NCI-H446 treated with DMSO at 0.1 percent for 48 hours (cell line): Measurements from ENCODE around the gene GPHN.
"Not testable (repeated sequence)": the region's sequence is repeated elsewhere in the genome, so short reads cannot be mapped to it uniquely, and the experiment has no call there.

ENCODE experiments used
- DNase-seq: peaks from one replicate; lab custom pipeline; 2025; lab: John Stamatoyannopoulos, UW

Gene GPHN

DNA sequence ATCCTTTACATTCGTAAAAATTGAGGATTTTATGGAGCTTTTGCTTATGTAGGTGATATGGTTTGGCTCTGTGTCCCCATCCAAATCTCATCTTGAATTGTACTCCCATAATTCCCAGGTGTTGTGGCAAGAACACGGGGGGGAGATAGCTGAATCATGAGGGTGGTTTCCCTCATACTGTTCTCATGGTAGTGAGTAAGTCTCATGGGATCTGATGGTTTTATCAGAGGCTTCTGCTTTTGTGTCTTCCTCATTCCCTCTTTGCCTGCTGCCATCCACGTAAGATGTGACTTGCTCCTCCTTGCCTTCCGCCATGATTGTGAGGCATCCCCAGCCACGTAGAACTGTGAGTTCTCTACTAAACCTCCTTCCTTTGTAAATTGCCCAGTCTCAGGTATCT lies 5.1 kb upstream of the GPHN start:
- not testable (repeated sequence) for DNase-seq

GRCh38 chr14:66503532-66503931 lies 4.4 kb upstream of the GPHN start:
- DNase-seq, result peak; percentile 90

DNA sequence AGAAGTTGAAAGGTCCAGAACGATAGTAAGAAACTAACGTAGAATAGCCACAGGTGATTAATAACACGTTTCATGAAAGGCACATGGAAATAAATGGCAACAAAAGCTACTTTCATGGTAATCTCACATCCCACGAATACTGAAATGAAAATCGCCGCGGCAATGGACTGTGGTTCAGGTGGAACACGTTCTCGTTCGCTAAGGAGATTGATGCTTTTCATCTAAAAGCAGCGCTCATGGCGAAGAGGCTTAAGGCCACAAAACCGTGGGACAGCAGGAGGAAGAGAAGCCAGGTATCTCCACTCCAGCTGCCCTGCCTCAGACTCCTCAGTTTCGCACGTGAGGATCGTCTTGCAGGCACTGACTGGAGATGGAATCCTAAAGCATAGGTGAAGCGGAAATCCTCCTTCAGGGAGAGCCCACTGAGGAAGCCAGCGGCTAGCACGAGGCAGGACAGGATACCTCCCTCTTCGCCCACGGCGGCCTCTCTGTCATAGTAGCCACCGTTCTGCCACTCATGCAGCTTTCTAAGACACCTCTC lies 696 bp upstream of the GPHN start:
- no peak for DNase-seq

GRCh38 chr14:66508547-66508845 lies 549 bp downstream of the GPHN start:
- DNase-seq, result no peak

DNA sequence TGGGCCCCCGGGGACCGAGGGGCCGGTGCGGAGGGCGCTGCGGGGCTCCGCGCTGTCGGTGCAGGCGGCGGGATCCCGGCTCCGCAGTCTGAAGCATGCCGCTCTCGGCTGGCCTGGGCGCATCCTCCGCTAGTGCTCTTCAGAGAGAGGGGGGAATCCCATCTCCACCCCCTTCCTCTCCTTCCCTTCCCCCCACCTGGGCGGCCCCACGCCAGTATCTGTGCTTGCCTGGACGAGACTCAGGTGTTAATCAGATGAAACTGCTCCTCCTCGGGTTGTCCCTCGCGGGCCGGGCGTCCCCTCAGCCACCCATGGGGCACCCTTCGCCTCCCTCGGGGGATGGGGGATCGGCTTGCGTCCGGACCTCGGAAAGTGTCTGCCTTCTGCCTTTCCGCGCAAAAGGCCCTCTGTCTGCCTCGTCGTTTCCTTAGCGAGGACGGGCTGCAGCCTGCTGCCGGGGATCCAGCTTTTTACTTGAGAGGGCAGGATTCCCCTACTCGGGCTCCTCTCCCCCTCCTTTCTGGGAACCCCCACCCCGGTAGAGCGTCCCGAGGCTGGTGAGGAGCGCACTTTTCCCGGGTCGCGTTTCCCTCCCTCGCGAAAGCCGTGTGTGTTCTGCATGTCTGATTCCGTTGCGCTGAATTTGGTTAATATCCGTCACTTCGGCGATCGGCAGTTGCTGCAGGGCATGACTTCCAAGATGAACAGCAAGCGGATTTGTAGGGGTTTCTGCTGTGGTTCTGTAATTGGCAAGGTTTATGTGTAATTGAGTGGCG lies 1.1 kb downstream of the GPHN start:
- no peak for DNase-seq

- DNase-seq, result no peak
Observed at GRCh38 chr14:66509874-66510273, 1.9 kb downstream of the GPHN start.

DNA sequence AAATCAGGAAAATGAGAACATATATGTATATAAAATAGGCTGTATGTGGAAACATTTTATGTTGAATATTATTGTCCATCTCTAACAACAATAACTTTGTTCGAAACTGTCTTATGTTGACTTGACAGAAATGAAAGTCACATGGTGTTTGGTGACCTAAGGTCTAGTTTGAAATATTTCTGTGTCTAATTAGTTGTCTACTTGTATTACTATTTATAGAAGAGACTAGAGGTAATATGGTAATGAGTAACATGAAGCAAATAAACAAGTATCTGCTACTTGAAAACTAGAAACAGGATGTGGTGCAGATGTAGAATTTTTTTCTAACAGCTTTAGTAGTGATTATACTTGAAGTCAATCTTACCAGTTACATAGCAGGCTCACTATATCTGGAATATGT lies 3.9 kb downstream of the GPHN start:
- DNase-seq, result no peak

- DNase-seq, result no peak
Observed at GRCh38 chr14:66514213-66514612, 6.3 kb downstream of the GPHN start.

DNA sequence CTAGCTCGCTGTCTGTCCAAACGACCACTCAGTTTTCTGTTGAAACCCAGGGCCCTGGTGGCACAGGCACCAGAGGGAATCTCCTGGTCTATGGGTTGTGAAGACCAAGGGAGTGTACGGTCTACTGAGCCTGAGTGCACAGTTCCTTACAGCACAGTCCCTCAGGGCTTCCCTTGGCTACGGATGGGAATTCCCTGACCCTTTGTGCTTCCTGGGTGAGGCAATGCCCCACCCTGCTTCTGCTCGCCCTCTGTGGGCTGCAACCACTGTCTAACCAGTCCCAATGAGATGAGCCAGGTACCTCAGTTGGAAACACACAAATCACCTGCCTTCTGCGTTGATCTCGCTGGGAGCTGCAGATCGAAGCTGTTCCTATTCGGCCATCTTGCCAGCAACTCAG lies 22.6 kb downstream of the GPHN start:
- no peak for DNase-seq

GRCh38 chr14:66539034-66539433 lies 31.1 kb downstream of the GPHN start:
- no peak for DNase-seq

GRCh38 chr14:66540038-66540437 lies 32.1 kb downstream of the GPHN start:
- no peak for DNase-seq

DNA sequence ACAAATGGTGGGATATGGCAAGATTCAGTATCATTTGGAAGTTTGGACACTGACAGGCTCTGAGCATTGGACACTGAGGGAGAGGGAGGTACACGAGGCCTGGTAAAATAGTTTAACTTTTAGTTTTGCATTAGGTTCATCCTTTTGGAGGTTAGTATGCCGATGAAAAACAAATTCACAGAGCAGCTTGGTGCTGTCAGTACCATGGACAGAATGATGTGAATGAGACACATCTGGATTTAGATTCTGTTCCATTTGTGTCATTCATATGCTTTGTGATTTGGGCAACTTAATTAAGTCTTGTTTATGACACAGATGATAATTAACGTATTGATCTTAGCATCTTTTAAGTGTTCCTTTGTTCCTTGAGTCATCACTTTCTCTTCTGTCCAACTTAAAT lies 33.7 kb downstream of the GPHN start:
- DNase-seq, result no peak

- DNase-seq, result no peak
Observed at GRCh38 chr14:66543996-66544395, 36.0 kb downstream of the GPHN start.

GRCh38 chr14:66545191-66545590 lies 37.2 kb downstream of the GPHN start:
- DNase-seq, result not testable (repeated sequence)

- DNase-seq, result not testable (repeated sequence)
Observed at GRCh38 chr14:66545751-66546150, 37.8 kb downstream of the GPHN start.

DNA sequence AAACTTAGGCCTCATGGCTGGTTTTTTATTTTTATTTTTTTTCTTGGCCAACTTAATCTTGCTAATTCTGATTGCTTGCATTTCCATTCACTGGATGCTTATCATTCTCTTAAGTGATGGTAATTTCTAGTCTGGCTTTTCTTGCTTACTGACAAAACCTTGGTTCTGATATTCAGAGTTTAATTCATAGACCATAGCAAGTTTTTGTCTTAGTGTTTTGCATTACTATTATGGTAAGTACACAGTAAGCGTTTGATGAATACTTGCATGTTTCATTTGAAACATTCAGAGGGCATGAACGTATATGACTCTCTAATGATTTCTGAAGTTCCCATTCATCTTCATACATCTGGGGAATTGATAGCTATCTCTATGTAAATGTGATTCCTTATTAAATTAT lies 55.8 kb downstream of the GPHN start:
- DNase-seq, result no peak

DNA sequence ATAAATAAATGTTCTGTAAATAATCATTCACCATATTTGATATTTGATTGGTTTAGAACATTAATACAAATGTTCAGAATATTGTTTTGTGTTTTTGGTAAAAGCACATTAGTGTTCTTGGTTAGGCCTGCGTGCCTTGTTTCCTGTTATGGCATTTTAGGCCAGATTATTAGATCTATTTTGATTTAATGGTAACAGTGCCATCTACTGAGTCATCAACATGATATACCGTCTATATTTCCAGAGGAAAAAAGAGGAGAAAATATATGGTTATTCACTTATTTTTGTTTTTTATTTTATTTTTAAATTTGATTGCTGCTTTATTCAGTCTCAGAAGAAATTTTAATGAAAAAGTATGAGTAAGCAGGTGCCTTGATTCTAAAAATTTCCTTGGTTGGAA lies 60.3 kb downstream of the GPHN start:
- no peak for DNase-seq

DNA sequence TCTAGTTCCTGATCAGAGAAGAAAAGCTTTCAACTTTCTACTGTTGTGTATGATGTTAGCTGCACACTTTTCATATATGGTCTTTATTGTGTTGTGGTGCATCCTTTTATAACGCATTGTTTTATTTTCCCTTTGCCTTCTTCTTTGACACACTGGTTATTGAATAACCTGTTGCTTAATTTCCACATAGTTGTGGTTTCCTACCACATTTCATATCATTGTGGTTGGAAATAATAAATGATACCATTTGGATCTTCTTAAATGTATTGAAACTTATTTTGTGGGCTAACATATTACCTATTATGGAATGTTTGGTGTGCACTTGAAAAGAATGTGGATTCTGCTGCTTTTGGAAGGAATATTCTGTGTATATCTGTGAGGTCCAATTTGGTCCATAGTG lies 64.9 kb downstream of the GPHN start:
- no peak for DNase-seq

DNA sequence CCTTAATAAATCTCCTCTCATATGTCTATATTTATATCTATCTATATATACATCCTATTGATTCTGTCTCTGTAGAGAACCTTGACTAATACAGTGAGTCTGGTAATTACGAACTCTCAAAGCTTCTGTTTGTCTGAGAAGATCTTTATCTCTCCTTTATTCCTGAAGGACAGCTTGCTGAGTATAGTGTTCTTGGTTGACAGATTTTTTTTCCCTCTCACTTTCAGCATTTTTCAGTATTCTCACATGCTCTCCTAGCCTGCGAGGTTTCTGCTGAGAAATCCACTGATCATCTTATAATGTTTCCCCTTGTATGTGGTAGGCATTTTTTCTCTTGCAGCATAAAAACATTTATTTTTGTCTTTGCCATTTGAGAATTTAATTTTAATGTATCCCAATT lies 67.1 kb downstream of the GPHN start:
- no peak for DNase-seq

DNA sequence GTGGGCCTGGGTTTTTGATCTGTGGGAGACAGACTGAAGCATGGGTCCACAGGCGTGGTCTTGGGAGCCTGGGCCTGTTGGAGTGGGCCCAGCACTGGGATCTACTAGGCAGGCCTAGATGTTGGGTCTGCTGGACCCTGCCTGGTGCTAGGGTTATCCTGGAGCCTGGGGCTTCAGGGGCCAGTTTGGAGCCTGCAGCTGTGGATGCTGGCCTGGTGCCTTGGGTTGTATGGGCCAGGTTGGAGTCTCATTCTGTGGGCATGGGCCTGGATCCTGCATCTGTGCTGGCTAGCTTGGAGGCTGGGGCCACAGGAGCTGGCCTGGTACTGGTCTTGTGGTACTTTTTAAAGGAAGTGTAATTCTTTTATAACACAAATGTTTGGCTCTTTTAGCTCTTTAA lies 68.0 kb downstream of the GPHN start:
- no peak for DNase-seq

DNA sequence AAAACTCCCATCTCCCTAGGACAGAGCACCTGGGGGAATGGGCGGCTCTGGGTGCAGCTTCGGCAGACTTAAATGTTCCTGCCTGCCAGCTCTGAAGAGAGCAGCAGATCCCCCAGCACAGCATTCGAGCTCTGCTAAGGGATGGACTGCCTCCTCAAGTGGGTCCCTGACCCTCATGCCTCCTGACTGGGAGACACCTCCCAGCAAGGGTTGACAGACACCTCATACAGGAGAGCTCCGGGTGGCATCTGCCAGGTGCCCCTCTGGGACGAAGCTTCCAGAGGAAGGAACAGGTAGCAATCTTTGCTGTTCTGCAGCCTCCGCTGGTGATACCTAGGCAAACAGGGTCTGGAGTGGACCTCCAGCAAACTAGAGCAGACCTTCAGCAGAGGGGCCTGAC lies 79.8 kb downstream of the GPHN start:
- DNase-seq, result not testable (repeated sequence)

- DNase-seq, result no peak
Observed at GRCh38 chr14:66595394-66595793, 87.4 kb downstream of the GPHN start.

DNA sequence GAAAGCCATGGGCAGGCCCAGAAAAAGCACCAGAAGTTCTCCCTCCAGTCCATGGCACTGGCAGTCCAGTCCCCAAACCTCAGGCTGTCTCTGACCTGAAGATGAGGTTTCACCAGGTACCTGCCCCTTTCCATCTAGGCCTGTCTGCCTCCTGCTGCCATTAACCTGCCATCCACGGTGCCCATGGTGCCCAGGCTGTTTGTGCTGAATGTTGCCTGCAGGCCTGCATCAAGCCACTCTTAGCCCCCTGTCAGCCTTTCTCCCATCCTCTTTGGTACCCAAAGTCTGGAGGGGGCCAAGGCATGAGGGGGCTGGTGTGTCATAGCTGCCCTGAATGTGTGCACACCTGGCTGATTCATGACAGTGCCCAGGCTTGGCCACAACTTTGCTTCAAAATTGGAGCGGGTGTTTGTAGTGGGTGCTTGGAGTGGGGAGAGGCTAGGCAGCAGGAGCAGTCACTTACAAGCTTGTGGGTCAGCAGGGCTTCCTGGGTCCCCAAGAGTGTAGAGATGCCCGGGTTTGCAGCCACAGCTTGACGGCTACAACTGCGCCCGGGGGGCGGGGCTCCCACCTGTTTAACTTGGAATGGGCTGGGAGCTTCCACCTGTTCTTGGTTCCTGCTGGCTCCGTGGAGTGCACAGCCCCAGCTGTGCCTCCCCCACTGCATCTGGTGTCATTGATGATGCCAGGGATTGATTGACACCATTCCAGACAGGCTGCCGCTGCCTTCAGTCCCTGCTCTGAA lies 88.5 kb downstream of the GPHN start:
- DNase-seq, result no peak

- no peak for DNase-seq
Observed at GRCh38 chr14:66600416-66600815, 92.5 kb downstream of the GPHN start.
